Fibroblast of peridontal ligament (primary cell): ENCODE measurements around the gene EGFR.
A peak's percentile ranks its signal among the peaks of the same experiment; 100 is the strongest.

Source experiments
- DNase-seq: peaks from one replicate; pipeline ENCODE4 v3.0.0-alpha.2; 2010; ENCODE audit errors: extremely low read depth

Gene EGFR

GRCh38 chr7:55144333-55145317 is 125.8 kb downstream of the EGFR start:
- DNase-seq, result no peak

- DNase-seq, result no peak
These were observed 126.8 kb downstream of the EGFR start for GRCh38 chr7:55145606-55146005.

- DNase-seq, result no peak
These were observed 128.3 kb downstream of the EGFR start for GRCh38 chr7:55147101-55147500.

GRCh38 chr7:55147736-55148135 is 128.9 kb downstream of the EGFR start:
- DNase-seq, result no peak

- DNase-seq, result no peak
These were observed 129.8 kb downstream of the EGFR start for GRCh38 chr7:55148571-55148970.

- peak; percentile 44 for DNase-seq
These were observed 130.2 kb downstream of the EGFR start for GRCh38 chr7:55149001-55149400.

- no peak for DNase-seq
These were observed 131.3 kb downstream of the EGFR start for GRCh38 chr7:55150166-55150565.

- DNase-seq, result no peak
These were observed 132.1 kb downstream of the EGFR start for GRCh38 chr7:55150709-55151451.

- no peak for DNase-seq
These were observed 133.7 kb downstream of the EGFR start for GRCh38 chr7:55152516-55152915.

- DNase-seq, result no peak
These were observed 135.3 kb downstream of the EGFR start for GRCh38 chr7:55154096-55154495.

- DNase-seq, result no peak
These were observed 136.7 kb downstream of the EGFR start for GRCh38 chr7:55155351-55156117.

- no peak for DNase-seq
These were observed 138.3 kb downstream of the EGFR start for GRCh38 chr7:55156919-55157763.

- no peak for DNase-seq
These were observed 138.9 kb downstream of the EGFR start for GRCh38 chr7:55157764-55158105.

GRCh38 chr7:55158541-55159382 is 139.9 kb downstream of the EGFR start:
- peak; percentile 46 for DNase-seq

- no peak for DNase-seq
These were observed 141.7 kb downstream of the EGFR start for GRCh38 chr7:55160539-55160938.

GRCh38 chr7:55161154-55161687 is 142.4 kb downstream of the EGFR start:
- DNase-seq, result no peak

- no peak for DNase-seq
These were observed 143.7 kb downstream of the EGFR start for GRCh38 chr7:55162476-55162875.

GRCh38 chr7:55163733-55164132 is 144.9 kb downstream of the EGFR start:
- DNase-seq, result no peak

- DNase-seq, result no peak
These were observed 145.7 kb downstream of the EGFR start for GRCh38 chr7:55164527-55164926.
